SU-DHL-6 (cell line): Measurements from ENCODE around the gene GH2.

Experiments
- H2AFZ ChIP-seq: fragments of 200-600 bp; sonication (generic); 2 replicates; pipeline ENCODE4 v1.6.1; 2014; ENCODE audit warnings: low read depth, mild to moderate bottlenecking, moderate library complexity, mixed read lengths, antibody characterized with exemption, low read length; ENCODE audit not compliant: severe bottlenecking
- H3F3A ChIP-seq: fragments of 200-600 bp; shearing (Covaris generic); 2 replicates; pipeline ENCODE4 v1.6.0; 2016; ENCODE audit warnings: antibody characterized with exemption, mild to moderate bottlenecking; ENCODE audit not compliant: insufficient read depth
- H3K27ac ChIP-seq: fragments of 200-600 bp; sonication (generic); 2 replicates; pipeline ENCODE4 v1.5.1; 2016; ENCODE audit warnings: low read depth, mild to moderate bottlenecking, low read length, moderate library complexity, mixed read lengths
- H3K27me3 ChIP-seq: fragments of 200-600 bp; sonication (generic), shearing (Covaris generic); 2 replicates; pipeline ENCODE4 v1.6.0; 2014; ENCODE audit warnings: mild to moderate bottlenecking, low read length
- H3K36me3 ChIP-seq: fragments of 200-600 bp; sonication (generic); 2 replicates; pipeline ENCODE4 v1.6.1; 2014; ENCODE audit warnings: mild to moderate bottlenecking, low read length, mixed read lengths
- H3K4me2 ChIP-seq: fragments of 300-600, 200-600 bp; shearing (Covaris generic), sonication (generic); 2 replicates; pipeline ENCODE4 v1.6.0; 2014; ENCODE audit warnings: low read length, low read depth, mild to moderate bottlenecking; ENCODE audit not compliant: poor library complexity, severe bottlenecking
- H3K4me3 ChIP-seq: fragments of 200-600 bp; sonication (generic); 2 replicates; pipeline ENCODE4 v1.5.1; 2014; ENCODE audit warnings: antibody characterized with exemption, low read length, mild to moderate bottlenecking, mixed read lengths; ENCODE audit not compliant: insufficient read depth, poor library complexity, severe bottlenecking
- H3K79me2 ChIP-seq: fragments of 200-600 bp; sonication (generic); 2 replicates; pipeline ENCODE4 v1.6.1; 2014; ENCODE audit warnings: mild to moderate bottlenecking, low read length, moderate library complexity; ENCODE audit not compliant: insufficient read depth
- H3K9ac ChIP-seq: fragments of 200-600 bp; sonication (generic); 2 replicates; pipeline ENCODE4 v1.7.0; 2014; ENCODE audit warnings: mild to moderate bottlenecking, low read length
- H3K9me2 ChIP-seq: fragments of 200-600 bp; sonication (generic); replicated peaks from 2 replicates; pipeline ENCODE4 v1.6.1; 2014; ENCODE audit warnings: low read length; ENCODE audit not compliant: insufficient read depth
- H3K9me3 ChIP-seq: fragments of 200-600 bp; sonication (generic); 2 replicates; pipeline ENCODE4 v1.6.1; 2014; ENCODE audit warnings: low read length, mixed read lengths; ENCODE audit not compliant: insufficient read depth
- H4K20me1 ChIP-seq: fragments of 200-600 bp; sonication (generic); 2 replicates; pipeline ENCODE4 v1.6.1; 2014; ENCODE audit warnings: low read depth, mild to moderate bottlenecking, antibody characterized with exemption, low read length, moderate library complexity, mixed read lengths
- CTCF ChIP-seq: fragments of 200-600 bp; sonication (generic); IDR thresholded peaks from one replicate; pipeline ENCODE4 v1.5.1; 2017; ENCODE audit warnings: antibody characterized with exemption, mild to moderate bottlenecking, low read length, moderate library complexity; ENCODE audit not compliant: insufficient read depth, poor library complexity, severe bottlenecking
- EZH2phosphoT487 ChIP-seq: fragments of 200-600 bp; sonication (generic), shearing (Covaris generic); conservative IDR thresholded peaks from 2 replicates; pipeline ENCODE4 v1.6.1; 2018; ENCODE audit warnings: mild to moderate bottlenecking, antibody characterized with exemption, low read length, moderate library complexity, mixed read lengths

GH2 gene

GRCh38 chr17:63840591-63841349 lies 41.0 kb downstream of the GH2 start:
- TF ChIP-seq CTCF, result no peak
- TF ChIP-seq EZH2phosphoT487, result no peak
- H3K4me2 ChIP-seq, result peak overlapping the region; percentile 88
- peak overlapping the region; percentile 83 for H3K4me3 ChIP-seq
- H3F3A ChIP-seq, result peaks cover 17% of the 10 kb centered on the region
- H3K9me2 ChIP-seq, result no peaks in the 10 kb centered on the region
- H2AFZ ChIP-seq, result no peak overlapping the region
- no peaks in the 10 kb centered on the region; the same call in 1 of the 2 replicates for H4K20me1 ChIP-seq
- H3K9ac ChIP-seq, result peak overlapping the region; percentile 91
- no peaks in the 10 kb centered on the region for H3K27me3 ChIP-seq
- peaks cover 57% of the 10 kb centered on the region for H3K79me2 ChIP-seq
- peak overlapping the region; percentile 79 for H3K27ac ChIP-seq
- no peaks in the 10 kb centered on the region for H3K36me3 ChIP-seq
- no peaks in the 10 kb centered on the region for H3K9me3 ChIP-seq

GRCh38 chr17:63838631-63839171 lies 43.0 kb downstream of the GH2 start:
- peak overlapping the region; percentile 12; the same call in 1 of the 2 replicates for H3K9ac ChIP-seq
- peaks cover 11% of the 10 kb centered on the region for H3F3A ChIP-seq
- peaks cover 57% of the 10 kb centered on the region for H3K79me2 ChIP-seq
- H3K9me2 ChIP-seq, result no peaks in the 10 kb centered on the region
- H2AFZ ChIP-seq, result no peak overlapping the region
- TF ChIP-seq EZH2phosphoT487, result no peak
- no peak for TF ChIP-seq CTCF
- no peaks in the 10 kb centered on the region for H3K36me3 ChIP-seq
- peak overlapping the region; percentile 44 for H3K4me2 ChIP-seq
- no peak overlapping the region for H3K27ac ChIP-seq
- no peak overlapping the region for H3K4me3 ChIP-seq
- H4K20me1 ChIP-seq, result no peaks in the 10 kb centered on the region; the same call in 1 of the 2 replicates
- H3K9me3 ChIP-seq, result no peaks in the 10 kb centered on the region
- no peaks in the 10 kb centered on the region for H3K27me3 ChIP-seq

DNA sequence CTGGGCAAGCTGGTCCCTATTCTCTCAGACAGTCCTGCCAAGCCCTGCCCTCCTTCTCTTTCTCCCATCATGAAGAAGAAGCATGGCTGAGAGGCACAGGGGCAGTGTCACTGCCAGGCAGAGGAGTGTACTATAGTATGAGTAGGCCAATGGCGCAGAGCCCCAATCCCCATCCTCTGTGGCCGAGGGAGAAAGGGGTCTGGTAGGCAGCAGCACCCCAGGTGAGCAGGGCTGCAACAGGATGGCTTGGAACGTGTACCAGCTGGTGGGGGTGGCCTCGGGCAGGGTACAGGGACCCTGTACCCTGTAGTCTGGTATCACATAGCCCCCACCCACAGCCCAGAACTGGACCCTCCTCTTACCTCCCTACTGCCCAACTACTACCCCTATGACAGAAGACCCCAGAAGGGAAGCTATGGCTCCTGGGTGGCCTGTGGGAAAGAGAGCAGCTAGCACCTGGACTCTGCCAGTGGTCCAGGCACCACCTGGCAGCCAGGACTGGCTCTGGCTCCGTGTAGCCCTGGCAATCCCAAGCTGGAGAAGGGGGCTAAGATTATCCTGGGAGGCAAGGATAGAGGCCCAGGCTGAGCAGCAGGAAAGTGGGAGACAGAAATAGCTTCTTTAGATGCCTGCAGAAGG lies 43.7 kb downstream of the GH2 start:
- no peak overlapping the region for H3K9ac ChIP-seq
- no peak overlapping the region for H3K27ac ChIP-seq
- no peak overlapping the region for H3K4me3 ChIP-seq
- H3F3A ChIP-seq, result peaks cover 5% of the 10 kb centered on the region
- H2AFZ ChIP-seq, result no peak overlapping the region
- H3K27me3 ChIP-seq, result no peaks in the 10 kb centered on the region
- H3K9me2 ChIP-seq, result no peaks in the 10 kb centered on the region
- TF ChIP-seq CTCF (no peak), EZH2phosphoT487 (no peak)
- no peak overlapping the region for H3K4me2 ChIP-seq
- no peaks in the 10 kb centered on the region; the same call in 1 of the 2 replicates for H4K20me1 ChIP-seq
- H3K9me3 ChIP-seq, result no peaks in the 10 kb centered on the region
- no peaks in the 10 kb centered on the region for H3K36me3 ChIP-seq
- H3K79me2 ChIP-seq, result peaks cover 57% of the 10 kb centered on the region
